ENCODE results near the gene MET. TPM values are rescaled to one million over a fixed set of nuclear protein-coding genes. Genes with fewer than 3 reads are reported as not detected.

Gene MET
- total and polyA plus RNA-seq, 2 of the 8 experiments (the other 6 are each of a cell fraction or from before 2014, with no cell fraction given) = 3.5 to 12.9 TPM

DNA sequence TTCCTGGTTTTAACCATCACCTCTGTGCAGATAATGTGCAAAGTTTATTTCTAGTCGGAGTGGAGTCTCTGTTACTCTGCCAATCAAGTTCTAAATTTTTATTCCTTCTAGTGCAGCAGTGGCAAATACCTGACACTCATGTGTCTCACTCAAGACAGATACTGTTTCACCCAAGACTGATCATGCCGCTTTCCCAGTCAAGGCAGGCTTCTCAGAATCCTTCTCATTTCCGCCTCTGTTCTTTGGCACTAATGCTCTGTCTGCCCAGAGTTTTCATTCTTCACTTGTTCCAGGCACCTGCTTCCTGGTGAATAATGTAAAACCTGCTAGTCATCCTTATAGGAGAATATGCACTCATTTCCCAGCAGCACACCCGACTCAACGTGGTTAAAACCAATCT lies 24.7 kb downstream of the MET start:
- H3K27ac ChIP-seq (ENCODE audit: low read depth, low read length) = no peak overlapping the region
- CTCF ChIA-PET (ENCODE audit: partially characterized antibody) = no interaction called here
- TF ChIP-seq BCL11A (IDR thresholded peaks at IDR 0.05; ENCODE audit: low read depth in 2 of 2, low read length in 2 of 2) = no peak

More for the DNA sequence above, 24.7 kb downstream of the MET start:
- H4K91ac ChIP-seq (replicated peaks; ENCODE audit: insufficient read length, low read length) = no peak overlapping the region
- WGBS, 2 experiments (ENCODE audit: extremely low coverage in 1 of 2, insufficient coverage in 1 of 2, insufficient read length in 1 of 2, insufficient replicate concordance in 2 of 2, low coverage in 1 of 2, low lambda C conversion rate in 2 of 2, missing lambda C conversion rate in 1 of 2) = 54% methylated on average over 5 of the region's 5 CpGs; no CpG with 5 or more reads in 1 of the 2 experiments
- no peaks in the 10 kb centered on the region for H3K79me1 ChIP-seq (ENCODE audit: low read depth, low read length)
- no peak overlapping the region for H3K4ac ChIP-seq (replicated peaks; ENCODE audit: insufficient read length, low read depth, low read length)
- peaks cover 0 to 5% (median 0%) of the 10 kb centered on the region in 4 experiments; a peak in 3 of 7 replicates for H3K4me1 ChIP-seq (replicated peaks in 1 of 4; ENCODE audit: control insufficient read depth in 3 of 4, insufficient read depth in 4 of 4, low read length in 3 of 4)
- H3K23me2 ChIP-seq (ENCODE audit: low read depth, low read length) = no peaks in the 10 kb centered on the region
- H4K8ac ChIP-seq (ENCODE audit: extremely low read depth, insufficient read depth, low read length) = no peak overlapping the region
- no peak overlapping the region for H3K14ac ChIP-seq (ENCODE audit: insufficient read length)
- no peaks in the 10 kb centered on the region for H3K79me2 ChIP-seq (ENCODE audit: control insufficient read depth in 1 of 2, insufficient read depth in 2 of 2, low read length in 2 of 2)
- H2AK5ac ChIP-seq (ENCODE audit: low read depth, low read length) = no peak overlapping the region
- no peaks in the 10 kb centered on the region for H3K36me3 ChIP-seq (ENCODE audit: control insufficient read depth in 2 of 4, insufficient read depth in 4 of 4, low read length in 3 of 4)
- H2AFZ ChIP-seq (ENCODE audit: low read length) = no peak overlapping the region
- no peak overlapping the region for H2BK120ac ChIP-seq (replicated peaks; ENCODE audit: low read depth, low read length)
- H3K27me3 ChIP-seq (replicated peaks in 1 of 4; ENCODE audit: control insufficient read depth in 3 of 4, extremely low read depth in 1 of 4, insufficient read depth in 3 of 4, low read length in 3 of 4) = no peaks in the 10 kb centered on the region
- no peaks in the 10 kb centered on the region for H4K20me1 ChIP-seq (replicated peaks in 1 of 2; ENCODE audit: control insufficient read depth in 1 of 2, insufficient read depth in 2 of 2, low read length in 2 of 2)
- no peak overlapping the region for H4K5ac ChIP-seq (ENCODE audit: insufficient read length, low read depth, low read length)
- no peak overlapping the region for H3K4me2 ChIP-seq (ENCODE audit: insufficient read depth in 1 of 2, low read depth in 2 of 2, low read length in 2 of 2)
- no peak overlapping the region for H2BK15ac ChIP-seq (ENCODE audit: low read length)
- no peak overlapping the region for H3K56ac ChIP-seq (replicated peaks; ENCODE audit: insufficient read length, low read depth, low read length)
- H2BK20ac ChIP-seq (ENCODE audit: low read length) = no peak overlapping the region
- H3K9ac ChIP-seq (replicated peaks in 1 of 4; ENCODE audit: extremely low read depth in 1 of 4, low read depth in 3 of 4, low read length in 3 of 4) = no peak overlapping the region
- H3K18ac ChIP-seq (ENCODE audit: extremely low read depth, low read length) = no peak overlapping the region
- H3K23ac ChIP-seq (ENCODE audit: insufficient read length) = no peak overlapping the region
- POLR2A ChIA-PET (ENCODE audit: partially characterized antibody) = no interaction called here
- H2BK5ac ChIP-seq (ENCODE audit: low read depth, low read length) = no peak overlapping the region
- FAIRE-seq = no peak
- no peaks in the 10 kb centered on the region for H3K9me3 ChIP-seq (ENCODE audit: insufficient read depth in 2 of 2, low read depth in 1 of 2, low read length in 1 of 2)
- no peak overlapping the region for H3K4me3 ChIP-seq (ENCODE audit: extremely low read depth in 1 of 4, insufficient read depth in 2 of 4, low read depth in 3 of 4, low read length in 4 of 4)
- no peak for DNase-seq (ENCODE audit: low read depth in 1 of 2, low spot score in 2 of 2)
- no peak overlapping the region for H2BK12ac ChIP-seq (ENCODE audit: low read depth, low read length)
